DOHH2 (cell line): Measurements from ENCODE around the gene GJB6.

Experiments used
- EZH2phosphoT487 ChIP-seq: fragments of 200-600 bp; sonication (generic); IDR thresholded peaks from 2 replicates; pipeline ENCODE4 v1.6.1; 2017; ENCODE audit warnings: borderline replicate concordance, mild to moderate bottlenecking, antibody characterized with exemption, low read length, moderate library complexity, mixed read lengths
- TF ChIP-seq, protein P1 (sequence below): fragments of 200-600 bp; sonication (generic); IDR thresholded peaks from one replicate; pipeline ENCODE4 v1.5.1; 2014; ENCODE audit warnings: antibody characterized with exemption, mild to moderate bottlenecking, low read depth, low read length; ENCODE audit not compliant: poor library complexity, severe bottlenecking

DNA sequence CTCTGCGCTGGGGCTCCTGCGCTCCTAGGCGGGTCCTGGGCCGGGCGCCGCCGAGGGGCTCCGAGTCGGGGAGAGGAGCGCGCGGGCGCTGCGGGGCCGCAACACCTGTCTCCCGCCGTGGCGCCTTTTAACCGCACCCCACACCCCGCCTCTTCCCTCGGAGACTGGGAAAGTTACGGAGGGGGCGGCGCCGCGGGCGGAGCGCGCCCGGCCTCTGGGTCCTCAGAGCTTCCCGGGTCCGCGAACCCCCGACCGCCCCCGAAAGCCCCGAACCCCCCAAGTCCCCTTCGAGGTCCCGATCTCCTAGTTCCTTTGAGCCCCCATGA, 39.3 kb downstream of the GJB6 start, which contains the start of gene GJB2:
- TF ChIP-seq, protein P1, sequence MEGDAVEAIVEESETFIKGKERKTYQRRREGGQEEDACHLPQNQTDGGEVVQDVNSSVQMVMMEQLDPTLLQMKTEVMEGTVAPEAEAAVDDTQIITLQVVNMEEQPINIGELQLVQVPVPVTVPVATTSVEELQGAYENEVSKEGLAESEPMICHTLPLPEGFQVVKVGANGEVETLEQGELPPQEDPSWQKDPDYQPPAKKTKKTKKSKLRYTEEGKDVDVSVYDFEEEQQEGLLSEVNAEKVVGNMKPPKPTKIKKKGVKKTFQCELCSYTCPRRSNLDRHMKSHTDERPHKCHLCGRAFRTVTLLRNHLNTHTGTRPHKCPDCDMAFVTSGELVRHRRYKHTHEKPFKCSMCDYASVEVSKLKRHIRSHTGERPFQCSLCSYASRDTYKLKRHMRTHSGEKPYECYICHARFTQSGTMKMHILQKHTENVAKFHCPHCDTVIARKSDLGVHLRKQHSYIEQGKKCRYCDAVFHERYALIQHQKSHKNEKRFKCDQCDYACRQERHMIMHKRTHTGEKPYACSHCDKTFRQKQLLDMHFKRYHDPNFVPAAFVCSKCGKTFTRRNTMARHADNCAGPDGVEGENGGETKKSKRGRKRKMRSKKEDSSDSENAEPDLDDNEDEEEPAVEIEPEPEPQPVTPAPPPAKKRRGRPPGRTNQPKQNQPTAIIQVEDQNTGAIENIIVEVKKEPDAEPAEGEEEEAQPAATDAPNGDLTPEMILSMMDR: no peak
- TF ChIP-seq EZH2phosphoT487: no peak
